AG10803 (cell line): ENCODE data around the gene PROSER3.
A peak's percentile ranks its signal among the peaks of the same experiment; 100 is the strongest.
"Not testable (repeated sequence)": the region's sequence is repeated elsewhere in the genome, so short reads cannot be mapped to it uniquely, and the experiment has no call there.

ENCODE experiments used
- DNase-seq: peaks from one replicate; pipeline ENCODE4 v3.0.0; 2010; ENCODE audit warnings: low read depth
- H3K4me3 ChIP-seq: 2 replicates; pipeline ENCODE4 v1.5.1; 2011; ENCODE audit warnings: mild to moderate bottlenecking, low read length, control low read depth
- CTCF ChIP-seq: conservative IDR thresholded peaks from 2 replicates; pipeline ENCODE4 v1.5.1; 2011; ENCODE audit warnings: mild to moderate bottlenecking, low read length, control low read depth, inconsistent platforms

Gene PROSER3

GRCh38 chr19:35719402-35720162 lies 38.4 kb upstream of the PROSER3 start:
- no peak for TF ChIP-seq CTCF
- H3K4me3 ChIP-seq = peak overlapping the region; percentile 91
- DNase-seq = no peak

DNA sequence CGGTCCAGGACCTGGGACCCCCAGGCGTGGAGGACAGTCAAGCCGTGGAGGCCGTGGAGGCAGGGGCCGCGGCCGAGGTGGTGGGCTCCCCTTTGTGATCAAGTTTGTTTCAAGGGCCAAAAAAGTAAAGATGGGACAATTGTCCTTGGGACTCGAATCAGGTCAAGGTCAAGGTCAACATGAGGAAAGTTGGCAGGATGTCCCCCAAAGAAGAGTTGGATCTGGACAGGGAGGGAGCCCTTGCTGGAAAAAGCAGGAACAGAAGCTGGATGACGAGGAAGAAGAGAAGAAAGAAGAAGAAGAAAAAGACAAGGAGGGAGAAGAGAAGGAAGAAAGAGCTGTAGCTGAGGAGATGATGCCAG lies 37.8 kb upstream of the PROSER3 start:
- no peak overlapping the region for H3K4me3 ChIP-seq
- DNase-seq = no peak
- TF ChIP-seq CTCF = no peak

DNA sequence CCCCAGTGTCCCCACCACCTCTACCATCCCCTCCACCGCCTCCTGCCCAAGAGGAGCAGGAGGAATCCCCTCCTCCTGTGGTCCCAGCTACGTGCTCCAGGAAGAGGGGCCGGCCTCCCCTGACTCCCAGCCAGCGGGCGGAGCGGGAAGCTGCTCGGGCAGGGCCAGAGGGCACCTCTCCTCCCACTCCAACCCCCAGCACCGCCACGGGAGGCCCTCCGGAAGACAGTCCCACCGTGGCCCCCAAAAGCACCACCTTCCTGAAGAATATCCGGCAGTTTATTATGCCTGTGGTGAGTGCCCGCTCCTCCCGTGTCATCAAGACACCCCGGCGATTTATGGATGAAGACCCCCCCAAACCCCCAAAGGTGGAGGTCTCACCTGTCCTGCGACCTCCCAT lies 37.3 kb upstream of the PROSER3 start:
- H3K4me3 ChIP-seq = no peak overlapping the region
- TF ChIP-seq CTCF = no peak

DNA sequence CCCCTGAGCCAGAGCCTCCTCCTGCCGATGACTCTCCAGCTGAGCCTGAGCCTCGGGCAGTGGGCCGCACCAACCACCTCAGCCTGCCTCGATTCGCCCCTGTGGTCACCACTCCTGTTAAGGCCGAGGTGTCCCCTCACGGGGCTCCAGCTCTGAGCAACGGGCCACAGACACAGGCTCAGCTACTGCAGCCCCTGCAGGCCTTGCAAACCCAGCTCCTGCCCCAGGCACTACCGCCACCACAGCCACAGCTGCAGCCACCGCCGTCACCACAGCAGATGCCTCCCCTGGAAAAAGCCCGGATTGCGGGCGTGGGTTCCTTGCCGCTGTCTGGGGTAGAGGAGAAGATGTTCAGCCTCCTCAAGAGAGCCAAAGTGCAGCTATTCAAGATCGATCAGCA lies 36.6 kb upstream of the PROSER3 start:
- TF ChIP-seq CTCF = no peak
- no peak for DNase-seq
- H3K4me3 ChIP-seq = no peak overlapping the region

More for the DNA sequence above, 37.3 kb upstream of the PROSER3 start:
- DNase-seq = no peak

DNA sequence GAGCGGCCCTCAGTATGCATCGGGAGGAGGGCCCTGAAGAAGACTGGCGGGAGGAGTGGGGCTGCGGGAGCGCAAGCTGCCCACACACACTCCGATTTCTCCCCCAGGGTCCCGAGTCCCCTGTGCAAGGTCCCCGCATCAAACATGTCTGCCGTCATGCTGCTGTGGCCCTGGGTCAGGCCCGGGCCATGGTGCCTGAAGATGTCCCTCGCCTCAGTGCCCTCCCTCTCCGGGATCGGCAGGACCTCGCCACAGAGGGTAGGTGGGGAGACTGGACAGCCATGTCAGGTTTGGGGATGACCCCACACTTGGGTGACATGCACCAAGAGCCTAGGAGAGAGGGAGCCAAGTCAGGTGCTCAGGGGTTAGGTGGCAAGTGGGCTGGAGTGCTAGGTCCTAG lies 35.5 kb upstream of the PROSER3 start:
- no peak for TF ChIP-seq CTCF
- DNase-seq = no peak
- H3K4me3 ChIP-seq = no peak overlapping the region

DNA sequence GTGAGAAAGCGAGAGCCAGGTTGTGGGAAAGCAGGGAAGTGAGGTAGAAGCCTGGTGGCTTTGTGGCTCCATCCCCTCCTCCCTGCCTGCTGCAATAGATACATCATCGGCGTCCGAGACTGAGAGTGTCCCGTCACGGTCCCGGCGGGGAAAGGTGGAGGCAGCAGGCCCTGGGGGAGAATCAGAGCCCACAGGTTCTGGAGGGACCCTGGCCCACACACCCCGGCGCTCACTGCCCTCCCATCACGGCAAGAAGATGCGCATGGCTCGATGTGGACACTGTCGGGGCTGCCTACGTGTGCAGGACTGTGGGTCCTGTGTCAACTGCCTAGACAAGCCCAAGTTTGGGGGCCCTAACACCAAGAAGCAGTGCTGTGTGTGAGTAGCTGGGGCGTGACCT lies 35.1 kb upstream of the PROSER3 start:
- H3K4me3 ChIP-seq = no peak overlapping the region
- DNase-seq = no peak
- no peak for TF ChIP-seq CTCF

- DNase-seq = no peak
- no peak for TF ChIP-seq CTCF
- no peak overlapping the region for H3K4me3 ChIP-seq
Observed at GRCh38 chr19:35723671-35724070, 34.3 kb upstream of the PROSER3 start.

DNA sequence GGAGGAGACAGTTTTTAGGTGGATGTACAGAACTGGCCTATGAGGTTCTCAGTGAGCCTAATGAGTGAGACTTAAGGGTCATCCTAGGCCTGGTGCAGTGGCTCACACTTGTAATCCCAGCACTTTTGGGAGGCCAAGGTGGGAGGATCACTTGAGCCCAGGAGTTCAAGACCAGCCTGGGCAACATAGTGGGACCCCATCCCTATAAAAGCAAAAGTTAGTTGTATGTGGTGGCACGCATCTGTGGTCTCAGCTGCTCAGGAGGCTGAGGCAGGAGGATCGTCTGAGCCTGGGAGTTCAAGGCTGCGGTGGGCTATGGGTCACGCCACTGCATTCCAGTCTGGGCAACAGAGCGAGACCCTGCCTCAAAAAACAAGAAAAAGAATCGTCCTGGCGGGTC lies 33.8 kb upstream of the PROSER3 start:
- not testable (repeated sequence) for DNase-seq, H3K4me3 ChIP-seq
